HG02759 (cell line): ENCODE measurements around the gene ZFYVE28.
"Not testable (repeated sequence)": the region's sequence is repeated elsewhere in the genome, so short reads cannot be mapped to it uniquely, and the experiment has no call there.

Experiments
- ATAC-seq: cut with Tn5 transposase; IDR thresholded peaks from one replicate; pipeline ENCODE4 v1.9.1; 2021; ENCODE audit warnings: mild to moderate bottlenecking, moderate library complexity; ENCODE audit not compliant: unreplicated experiment

The ZFYVE28 gene

DNA sequence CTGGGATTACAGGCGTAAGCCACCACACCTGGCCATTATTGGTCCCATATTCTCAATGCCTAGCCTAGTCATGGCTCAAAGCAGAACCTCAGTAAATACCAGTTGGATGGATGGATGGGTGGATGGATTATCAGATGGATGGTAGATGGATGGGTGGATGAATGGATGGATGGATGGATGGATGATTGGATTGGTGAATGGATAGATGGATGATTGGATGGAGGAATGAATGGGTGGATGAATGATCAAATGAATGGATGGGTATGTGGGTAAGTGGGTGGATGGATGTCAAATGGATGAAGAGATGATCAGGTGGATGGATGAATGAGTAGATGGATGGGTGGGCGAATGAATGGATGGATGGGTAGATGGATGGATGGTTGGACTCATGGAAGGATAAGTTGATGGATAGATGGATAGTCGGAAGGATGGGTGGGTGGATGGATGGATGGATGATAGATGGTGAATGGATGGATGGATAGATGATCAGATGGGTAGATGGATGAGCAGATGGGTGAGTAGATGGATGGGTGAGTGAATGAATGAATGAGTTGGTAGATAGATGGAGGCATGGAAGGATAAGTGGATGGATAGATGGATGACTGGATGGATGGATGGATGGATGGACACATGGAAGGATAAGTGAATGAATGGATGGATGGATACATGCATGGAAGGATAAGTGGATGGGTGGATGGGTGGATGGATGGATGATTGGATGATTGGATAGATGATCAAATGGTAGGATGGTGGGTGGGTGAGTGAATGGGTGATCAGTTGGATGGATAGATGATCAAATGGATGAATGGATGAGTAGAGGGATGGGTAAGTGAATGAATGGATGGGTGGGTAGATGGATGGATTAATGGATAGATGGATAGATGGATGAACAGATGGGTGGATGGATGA is 28.5 kb upstream of the ZFYVE28 start:
- no peak for ATAC-seq

- no peak for ATAC-seq
Observed at GRCh38 chr4:2445571-2445970, 27.1 kb upstream of the ZFYVE28 start.

DNA sequence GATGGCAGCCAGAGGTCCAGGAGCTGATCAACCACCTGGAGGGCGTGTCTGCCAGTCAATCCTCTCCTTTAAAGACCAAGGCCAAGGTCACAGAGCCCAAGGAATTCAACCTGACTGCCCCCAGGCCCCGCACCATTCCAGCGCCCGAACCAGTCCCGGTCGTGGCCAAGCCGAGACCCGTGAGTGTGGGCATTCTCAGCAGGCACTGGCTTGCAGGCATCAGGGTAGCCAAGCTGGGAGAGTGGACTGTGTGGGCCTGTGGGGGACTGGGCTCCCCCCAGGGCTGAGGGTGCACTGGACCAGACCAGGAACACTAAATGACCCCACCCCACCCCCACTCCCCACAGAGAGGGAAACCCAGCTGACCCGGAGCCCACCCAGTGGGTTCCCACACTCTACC is 26.7 kb upstream of the ZFYVE28 start:
- no peak for ATAC-seq

DNA sequence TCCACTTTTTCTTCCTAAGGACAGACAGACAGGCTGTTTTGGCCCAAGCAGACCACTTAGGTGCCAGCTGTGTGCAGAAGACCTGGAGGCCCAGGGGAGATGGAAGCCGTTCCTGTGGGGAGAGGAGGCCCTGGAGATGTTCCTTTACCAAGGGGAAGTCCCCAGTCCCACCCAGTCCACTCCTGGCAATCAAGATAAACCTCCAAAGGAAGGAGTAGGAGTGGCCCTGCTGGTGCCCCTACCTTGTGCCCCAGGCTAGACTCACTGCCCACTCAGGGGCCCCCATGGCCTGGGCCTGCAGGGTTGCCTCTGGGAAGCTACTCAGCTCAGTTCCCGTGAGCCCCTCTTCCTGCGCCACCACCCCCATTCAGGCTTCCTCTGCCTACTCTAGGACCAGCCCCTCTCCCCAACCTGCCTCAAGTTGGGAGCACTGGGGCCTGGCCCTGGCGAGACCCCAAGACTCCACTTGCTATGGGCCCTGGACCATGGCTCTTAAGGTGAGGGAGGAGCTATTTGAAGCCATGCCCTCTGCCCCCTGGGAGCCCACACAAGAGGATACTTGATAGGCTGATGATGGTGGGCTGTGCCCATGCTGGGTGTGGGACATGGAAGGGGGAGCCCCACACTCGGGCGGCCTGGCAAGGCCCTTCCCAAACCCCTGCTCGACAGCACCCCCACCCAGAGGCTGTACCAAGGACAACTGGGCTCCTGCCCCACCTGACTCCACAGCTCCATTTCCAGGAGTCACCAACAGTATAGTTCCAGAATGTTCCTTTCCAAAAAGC is 25.7 kb upstream of the ZFYVE28 start:
- no peak for ATAC-seq

DNA sequence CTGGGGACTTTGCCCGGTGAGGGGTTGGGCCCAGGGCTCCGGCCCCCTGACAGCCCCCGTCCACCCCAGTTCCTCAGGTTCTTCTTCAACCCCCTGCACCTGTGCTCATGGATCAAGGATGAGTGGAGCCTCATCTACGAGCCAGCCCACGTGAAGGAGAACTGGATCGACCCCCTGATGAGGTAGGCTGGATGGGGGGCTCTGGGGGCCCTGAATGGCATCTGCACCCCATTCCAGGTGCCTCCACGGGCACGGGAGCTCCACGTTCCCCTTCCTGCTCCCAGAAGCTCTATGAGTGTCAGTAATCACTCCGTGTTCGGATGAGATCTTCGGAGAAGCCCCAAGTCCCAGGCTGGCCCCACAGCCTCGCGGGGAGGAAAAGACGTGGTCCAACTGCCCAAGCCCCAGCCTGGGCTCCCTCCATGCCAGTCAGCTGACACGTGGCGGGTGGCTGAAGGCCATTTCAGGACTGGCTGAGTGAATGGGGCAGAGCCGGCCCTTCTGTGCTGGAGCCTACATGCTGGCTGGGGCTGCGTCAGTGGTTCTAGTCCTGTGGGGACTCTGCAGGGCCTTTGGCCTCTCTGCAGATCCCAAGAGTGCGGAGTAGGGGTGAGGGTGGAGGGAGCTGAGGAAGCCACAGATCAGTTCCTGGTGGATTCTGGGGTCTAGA is 24.8 kb upstream of the ZFYVE28 start:
- ATAC-seq: no peak

- no peak for ATAC-seq
Observed at GRCh38 chr4:2442175-2442993, 23.9 kb upstream of the ZFYVE28 start.

DNA sequence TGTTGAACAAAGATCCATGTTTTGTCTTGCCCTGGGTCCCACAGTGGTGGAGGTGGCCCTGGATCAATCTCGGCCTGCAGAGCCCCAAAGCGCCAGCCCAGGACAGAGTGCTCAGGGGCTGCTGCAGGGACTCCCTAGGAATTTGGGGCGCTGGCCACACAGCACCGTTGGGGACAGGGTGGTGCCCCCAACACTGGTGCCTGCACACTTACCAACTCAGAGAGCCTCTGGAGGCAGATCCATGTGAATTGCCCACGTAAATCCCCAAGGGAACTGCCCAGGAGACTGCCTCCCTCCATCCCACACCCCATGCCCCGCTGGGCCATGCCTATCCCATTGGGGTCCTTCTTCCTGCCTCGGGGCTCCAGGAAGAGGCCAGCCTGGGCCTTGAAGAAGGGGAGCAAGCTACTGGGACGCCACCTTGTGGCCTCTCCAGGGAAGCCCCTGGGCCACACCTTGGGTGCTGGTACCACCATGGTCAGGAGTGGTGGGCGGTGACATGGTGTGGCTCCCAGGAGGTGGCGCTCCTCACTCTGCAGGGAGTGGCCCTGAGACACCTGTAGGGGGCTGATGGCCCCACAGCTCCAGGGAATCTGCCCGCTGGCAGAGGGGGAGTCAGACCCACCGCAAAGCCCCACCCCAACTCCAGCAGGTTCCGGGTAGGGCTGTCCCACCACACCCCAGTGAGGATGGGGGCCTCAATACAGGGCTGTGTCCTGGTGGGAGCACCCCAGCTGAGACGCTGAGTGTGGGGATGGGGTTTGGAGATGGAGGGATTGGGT is 23.1 kb upstream of the ZFYVE28 start:
- peak; percentile 89 for ATAC-seq

DNA sequence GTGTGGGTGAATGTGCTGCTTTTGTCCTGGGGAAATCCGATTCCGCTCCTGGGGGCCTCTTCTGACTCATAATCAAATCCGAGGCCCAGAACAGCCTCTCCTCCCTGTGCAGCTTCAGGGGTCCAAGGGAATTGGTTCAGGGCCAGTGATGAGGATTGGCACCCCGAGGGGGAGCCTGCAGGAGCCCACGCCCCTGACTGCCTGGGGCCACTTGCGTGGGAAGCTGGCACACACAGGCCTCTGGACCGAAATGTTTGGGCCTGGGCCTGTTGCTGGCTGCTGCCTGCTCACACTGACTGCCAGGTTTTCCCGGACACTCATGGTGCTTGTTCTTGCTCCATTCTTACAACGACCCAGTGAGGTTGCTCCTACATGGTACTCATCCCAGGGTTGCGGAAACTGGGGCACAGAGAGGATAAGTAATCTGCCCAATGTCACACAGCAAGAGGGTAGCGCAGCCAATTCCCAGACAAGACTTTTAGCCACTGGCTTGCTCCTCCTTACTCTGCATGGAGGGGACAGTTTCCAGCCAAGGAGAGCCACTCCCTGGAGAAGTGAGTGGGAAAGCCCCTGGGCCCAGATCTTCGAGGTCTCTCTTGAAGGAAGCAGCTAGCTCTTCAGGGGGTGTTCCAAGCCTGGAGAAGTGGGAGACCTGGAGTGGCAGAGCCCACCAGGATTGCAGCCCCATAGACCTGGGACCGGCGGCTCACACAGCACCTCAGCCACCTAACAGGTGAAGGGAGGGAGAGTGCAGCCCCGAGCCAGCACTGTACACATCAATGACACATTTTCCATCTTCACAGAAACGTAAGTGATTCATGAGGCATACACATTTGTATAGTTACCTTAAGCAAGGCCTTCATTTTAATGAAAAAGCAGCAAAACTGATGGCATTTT is 20.6 kb upstream of the ZFYVE28 start:
- no peak for ATAC-seq

DNA sequence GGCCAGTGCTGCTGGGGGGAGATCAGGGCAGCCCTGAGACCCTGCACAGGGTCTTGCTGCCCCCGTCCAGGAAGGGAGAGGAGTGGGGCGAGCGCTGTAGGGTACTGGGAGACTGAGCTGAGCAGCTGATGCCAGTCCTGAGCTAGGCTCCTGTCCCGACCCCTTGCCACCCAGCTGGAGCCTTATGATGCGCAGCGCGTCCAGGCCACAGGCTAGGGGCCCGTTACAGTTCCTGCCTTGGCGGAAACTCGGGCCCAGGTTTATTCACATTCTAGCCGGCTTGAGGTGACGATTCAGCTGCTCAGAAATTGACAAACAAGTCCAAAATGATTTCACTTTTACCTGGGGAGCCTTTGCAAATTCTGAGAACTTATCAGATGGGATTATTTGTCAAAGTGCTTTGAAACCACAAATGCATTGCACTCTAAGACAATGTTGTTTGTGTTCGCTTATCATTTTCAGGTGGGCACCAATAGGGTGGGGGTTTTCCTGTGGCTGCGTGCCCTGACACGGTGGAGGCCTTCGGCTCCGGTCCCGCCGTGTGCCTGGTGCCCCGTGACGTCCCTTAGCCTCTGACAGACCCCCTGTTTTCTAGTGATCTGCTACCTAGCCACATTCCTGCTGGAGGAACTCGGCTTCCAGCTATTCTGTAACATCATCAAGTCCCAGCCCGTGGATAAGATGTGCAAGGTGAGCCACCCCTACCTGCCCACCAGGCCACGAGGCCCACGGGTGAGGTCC is 19.2 kb upstream of the ZFYVE28 start:
- ATAC-seq: no peak

GRCh38 chr4:2436761-2437474 is 18.5 kb upstream of the ZFYVE28 start:
- ATAC-seq: no peak

DNA sequence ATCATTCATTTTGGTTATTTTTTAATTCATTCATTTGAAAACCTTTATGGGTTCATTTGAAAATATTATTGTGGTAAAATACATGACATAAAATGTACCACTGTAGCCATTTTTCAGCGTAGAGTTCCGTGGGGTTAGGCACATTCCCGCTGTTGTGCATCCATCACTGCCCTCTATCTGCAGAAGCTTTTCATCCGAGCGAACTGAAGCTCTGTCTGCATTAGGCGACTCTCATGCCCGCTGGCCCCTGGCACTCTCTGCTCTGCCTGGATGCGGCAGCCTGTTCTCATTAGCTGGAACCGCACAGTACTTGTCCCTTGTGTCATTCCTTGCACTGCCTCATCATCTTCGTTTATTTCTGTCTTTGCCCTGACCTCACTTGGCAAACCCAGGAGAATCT is 17.9 kb upstream of the ZFYVE28 start:
- no peak for ATAC-seq

- ATAC-seq: no peak
Observed at GRCh38 chr4:2434420-2434819, 16.0 kb upstream of the ZFYVE28 start.

- no peak for ATAC-seq
Observed at GRCh38 chr4:2433609-2434350, 15.3 kb upstream of the ZFYVE28 start.

- no peak for ATAC-seq
Observed at GRCh38 chr4:2432991-2433530, 14.6 kb upstream of the ZFYVE28 start.

- no peak for ATAC-seq
Observed at GRCh38 chr4:2432004-2432403, 13.6 kb upstream of the ZFYVE28 start.

DNA sequence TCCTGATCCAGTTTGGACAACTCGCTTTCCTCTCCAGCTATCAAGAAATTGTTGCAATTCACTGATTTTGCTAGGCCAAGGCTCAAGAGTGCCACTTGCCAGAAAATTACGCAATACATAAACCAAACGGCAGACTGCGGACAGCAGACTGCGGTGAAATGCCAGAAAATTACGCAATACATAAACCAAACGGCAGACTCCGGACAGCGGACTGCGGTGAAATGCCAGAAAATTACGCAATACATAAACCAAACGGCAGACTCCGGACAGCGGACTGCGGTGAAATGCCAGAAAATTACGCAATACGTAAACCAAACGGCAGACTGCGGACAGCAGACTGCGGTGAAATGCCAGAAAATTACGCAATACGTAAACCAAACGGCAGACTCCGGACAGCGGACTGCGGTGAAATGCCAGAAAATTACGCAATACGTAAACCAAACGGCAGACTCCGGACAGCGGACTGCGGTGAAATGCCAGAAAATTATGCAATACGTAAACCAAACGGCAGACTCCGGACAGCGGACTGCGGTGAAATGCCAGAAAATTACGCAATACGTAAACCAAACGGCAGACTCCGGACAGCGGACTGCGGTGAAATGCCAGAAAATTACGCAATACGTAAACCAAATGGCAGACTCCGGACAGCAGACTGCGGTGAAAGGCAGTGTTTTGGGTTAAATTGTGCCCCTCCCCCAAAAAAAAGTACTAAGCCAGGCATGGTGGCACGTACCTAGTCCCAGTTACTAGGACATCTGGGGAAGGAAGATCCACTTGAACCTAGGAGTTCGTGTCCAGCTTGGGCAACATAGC is 11.7 kb upstream of the ZFYVE28 start:
- not testable (repeated sequence) for ATAC-seq
